GM11168 (cell line): ENCODE data around the gene FBLIM1.

ENCODE experiments used
- in situ Hi-C: fragments of 300-500 bp; cut with MboI; formaldehyde crosslinking; loops from one replicate; pipeline ENCODE4 v1.12.0; 2022; ENCODE audit warnings: low sequenced_read_pairs; ENCODE audit not compliant: unreplicated experiment

Gene FBLIM1, protein sequence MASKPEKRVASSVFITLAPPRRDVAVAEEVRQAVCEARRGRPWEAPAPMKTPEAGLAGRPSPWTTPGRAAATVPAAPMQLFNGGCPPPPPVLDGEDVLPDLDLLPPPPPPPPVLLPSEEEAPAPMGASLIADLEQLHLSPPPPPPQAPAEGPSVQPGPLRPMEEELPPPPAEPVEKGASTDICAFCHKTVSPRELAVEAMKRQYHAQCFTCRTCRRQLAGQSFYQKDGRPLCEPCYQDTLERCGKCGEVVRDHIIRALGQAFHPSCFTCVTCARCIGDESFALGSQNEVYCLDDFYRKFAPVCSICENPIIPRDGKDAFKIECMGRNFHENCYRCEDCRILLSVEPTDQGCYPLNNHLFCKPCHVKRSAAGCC

DNA sequence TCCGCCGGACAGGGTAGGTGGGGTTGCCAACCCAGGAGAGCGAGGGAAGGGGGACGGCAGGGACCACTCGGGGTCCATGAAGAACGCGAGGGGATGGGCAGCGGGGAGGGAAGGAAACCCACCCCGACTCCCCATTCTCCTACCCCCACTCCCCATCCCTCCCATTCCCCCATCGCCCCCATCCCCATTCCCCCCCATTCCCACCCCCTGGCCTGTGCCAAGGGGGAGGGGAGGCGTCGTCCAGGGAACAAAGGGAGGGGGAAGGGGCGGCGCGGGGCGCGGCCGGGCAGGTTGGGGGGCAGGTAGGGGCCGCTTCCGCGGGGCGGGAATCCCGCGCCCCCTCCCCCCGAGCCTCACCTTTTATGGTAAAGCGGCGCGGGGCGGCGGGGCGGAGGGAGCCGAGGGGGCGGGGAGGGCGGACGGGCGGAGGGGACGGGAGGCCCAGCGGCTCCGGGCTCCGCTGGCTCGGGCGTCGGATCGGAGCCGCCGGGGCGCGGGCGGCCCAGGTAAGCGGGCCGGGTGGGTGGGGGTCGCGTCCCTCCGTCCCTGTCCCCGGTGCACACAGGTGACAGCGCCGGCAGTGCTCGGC is at the start of gene FBLIM1:
FBLIM1 (plus strand) TSS at position 453 of the 589 bp plus-strand sequence. CDS start 6,189 bp downstream, outside the sequence.
- in situ Hi-C loops: no loop called here

DNA sequence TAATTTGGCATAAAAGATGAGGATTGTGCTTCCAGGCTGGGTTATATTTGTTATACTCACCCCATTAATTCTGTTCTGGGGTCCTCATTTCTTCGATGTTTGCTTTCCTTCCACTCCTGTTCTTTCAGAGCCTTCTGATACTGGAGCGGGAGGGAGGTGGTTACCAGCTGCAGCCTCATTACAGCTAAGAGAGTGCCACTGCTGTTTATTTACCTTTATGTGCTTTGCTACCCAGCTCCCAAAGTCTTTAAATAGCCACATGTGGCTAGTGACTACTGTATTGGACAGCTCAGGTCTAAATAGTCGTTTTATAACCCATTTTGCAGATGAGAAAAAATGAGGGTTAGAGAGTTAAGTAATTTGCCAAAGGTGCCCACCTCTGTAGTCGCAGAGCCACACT is 49.4 kb upstream of the FBLIM1 start:
- in situ Hi-C loops: no loop called here

DNA sequence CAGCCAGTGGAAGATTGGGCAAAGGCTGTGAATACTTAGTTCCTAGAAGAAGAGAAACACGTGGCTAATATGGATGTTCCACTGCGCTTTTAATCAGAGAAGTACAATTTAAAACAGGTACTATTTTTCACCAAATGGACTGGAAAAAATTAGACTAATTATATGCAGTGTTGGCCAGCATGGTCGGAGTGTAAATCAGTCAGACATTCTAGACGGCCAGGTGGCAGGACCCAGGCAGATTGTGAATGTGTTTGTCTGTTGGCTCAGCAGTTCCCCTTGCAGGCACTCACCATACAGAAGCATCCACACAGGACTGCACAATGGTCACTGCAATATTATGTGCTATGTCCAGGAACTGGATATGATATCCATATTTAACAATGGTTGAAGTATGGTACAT is 46.4 kb upstream of the FBLIM1 start:
- in situ Hi-C loops: no loop called here

DNA sequence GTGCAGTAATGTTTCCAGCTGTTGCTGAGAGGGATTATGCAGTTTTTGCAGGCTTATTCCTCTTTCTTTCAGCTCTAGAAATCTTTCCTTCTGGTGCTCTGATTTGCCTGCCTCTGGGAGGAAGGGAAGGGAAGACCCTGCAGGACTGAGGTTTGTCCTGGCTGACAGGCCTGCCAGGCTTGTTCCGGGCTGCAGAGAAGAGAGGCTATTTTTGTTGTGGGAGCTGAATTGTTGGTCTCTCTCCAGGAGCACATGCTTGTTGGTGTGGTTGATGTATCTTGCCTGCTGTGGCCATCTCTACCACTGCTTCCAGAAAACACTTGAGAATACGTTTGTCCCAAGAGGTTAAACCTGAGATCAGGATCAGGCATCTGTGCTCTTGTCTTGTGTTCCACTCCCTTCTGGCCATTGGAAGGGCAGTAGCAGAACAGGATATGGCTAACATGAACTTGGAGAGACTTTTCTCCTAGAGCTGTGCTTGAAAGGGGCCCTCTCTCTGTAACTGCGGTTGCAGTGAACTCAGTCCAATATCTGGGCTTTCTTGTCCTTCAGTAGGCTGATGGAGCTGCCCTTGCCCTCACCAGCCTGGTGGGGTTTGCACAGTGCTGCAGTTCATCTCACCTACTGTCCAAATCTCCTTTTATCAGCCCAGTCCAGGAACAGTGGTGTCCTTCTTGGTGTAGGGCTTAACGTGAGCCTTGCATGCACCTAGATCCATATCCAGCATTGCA is 44.0 kb upstream of the FBLIM1 start:
- in situ Hi-C loops: no loop called here

DNA sequence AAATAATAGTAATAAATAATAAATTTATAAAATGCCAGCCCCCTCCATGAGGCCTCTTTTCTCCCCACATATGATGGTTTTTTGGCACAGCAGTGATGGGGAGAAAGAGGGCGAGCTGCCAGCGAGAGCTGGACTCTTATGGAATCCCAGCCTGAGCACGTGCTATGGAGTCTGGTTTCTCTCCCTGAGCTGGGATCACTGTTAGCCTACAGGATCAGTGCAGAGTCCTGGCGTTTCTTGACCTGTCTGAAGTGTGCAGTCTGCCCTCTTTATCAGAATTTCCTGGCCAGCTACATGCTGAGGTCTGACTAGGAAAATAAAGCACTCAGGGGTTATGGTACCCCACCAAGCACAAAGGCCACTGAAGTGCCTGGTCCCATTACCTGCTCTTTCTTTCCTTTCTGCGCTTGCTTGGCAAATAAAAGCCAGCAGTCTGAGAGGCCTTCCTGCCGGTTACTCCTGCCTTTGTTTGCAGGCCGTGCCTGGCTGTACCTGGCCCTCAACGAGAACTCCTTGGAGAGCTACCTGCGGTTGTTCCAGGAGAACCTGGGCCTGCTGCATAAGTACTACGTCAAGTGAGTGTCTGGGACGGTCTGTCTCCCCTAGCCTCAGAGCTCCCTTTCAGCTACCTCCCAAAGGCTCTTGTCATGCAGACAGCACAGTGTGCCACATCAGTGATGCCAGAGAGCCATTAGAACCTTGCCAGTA is 41.0 kb upstream of the FBLIM1 start:
- in situ Hi-C loops: no loop called here

DNA sequence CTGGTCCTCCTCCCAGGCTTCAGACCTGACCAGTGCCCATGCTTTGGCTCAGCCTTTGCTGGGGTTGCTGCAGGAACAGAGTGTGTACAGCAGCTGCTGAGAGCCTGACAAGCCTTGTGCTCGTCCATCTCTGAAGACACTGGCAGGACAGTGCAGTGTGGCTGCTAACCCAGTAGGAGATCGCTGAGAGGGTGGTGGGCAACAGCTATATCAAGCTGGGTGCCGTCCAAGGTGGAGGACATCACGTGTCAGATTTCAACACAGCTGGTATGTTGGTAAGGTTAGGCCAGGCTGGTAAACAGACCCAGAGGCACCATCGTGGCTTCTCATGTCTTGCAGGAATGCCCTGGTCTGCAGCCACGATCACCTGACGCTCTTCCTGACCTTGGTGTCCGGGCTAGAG is 40.4 kb upstream of the FBLIM1 start:
- in situ Hi-C loops: no loop called here

DNA sequence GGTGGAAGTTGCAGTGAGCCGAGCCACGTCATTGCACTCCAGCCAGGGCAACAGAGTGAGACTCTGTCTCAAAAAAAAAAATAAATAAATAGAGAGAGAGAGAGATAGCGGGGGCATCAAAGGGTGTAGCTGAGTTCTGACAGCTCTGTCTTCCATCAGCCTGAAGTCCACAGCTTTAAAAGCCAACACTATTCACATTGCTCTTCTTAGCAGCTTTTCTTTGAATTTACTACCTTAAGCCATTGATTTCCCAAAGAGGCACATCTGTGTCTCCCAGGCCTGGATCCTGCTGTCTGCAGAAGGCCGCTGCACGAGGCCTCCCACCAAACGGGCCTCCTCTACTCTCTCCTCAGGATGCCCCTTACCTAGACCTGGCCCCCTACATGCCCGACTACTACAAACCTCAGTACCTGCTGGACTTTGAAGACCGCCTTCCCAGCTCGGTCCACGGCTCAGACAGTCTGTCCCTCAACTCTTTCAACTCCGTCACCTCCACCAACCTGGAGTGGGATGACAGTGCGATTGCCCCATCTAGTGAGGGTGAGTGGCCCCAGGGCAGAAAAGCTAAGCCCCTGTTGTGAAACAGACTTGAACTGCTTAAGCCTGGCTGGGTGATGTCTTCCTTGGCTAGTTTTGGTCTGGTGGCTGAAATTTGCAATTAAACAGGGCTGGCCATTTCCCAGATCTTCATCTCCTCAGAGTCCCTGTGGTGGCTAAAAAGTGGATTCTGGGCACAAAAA is 39.0 kb upstream of the FBLIM1 start:
- in situ Hi-C loops: no loop called here

DNA sequence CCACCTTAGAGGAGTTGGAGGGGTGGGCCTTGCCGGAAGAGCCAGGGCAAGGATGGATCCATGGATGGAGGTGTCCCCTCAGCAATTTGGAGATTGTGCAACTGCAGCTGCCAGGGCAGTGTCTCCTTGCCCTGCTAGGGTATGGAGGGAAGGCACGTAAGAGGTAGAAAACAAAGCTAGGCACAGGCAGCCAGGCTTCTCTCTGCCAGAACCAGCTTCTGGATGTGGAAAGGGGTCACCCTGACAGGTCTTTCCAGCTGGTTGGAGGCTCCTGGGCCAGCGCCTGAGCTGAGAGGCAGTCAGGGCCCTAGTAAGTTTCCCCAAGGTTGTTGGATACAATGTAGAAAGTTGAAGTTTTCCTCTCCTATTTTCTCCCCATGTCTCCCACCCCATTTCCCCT is 37.7 kb upstream of the FBLIM1 start:
- in situ Hi-C loops: no loop called here

DNA sequence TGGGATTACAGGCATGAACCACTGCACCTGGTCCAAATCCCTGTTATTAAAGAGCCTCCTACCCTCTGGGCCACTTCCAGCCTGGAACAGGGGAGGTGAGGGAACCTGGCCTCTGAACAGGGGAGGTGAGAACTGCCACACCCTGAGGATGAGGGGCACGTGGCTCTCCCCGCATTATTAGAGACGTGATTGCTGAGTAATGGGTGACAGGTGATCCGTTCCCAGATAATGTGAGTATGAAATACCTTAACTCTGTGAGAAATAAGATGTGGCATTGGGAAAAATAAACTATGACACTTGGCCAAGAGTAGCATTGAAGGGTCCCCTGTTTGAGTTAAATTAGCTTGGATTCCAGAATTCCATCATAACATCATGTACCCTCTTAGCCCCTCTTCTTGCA is 36.2 kb upstream of the FBLIM1 start:
- in situ Hi-C loops: no loop called here

DNA sequence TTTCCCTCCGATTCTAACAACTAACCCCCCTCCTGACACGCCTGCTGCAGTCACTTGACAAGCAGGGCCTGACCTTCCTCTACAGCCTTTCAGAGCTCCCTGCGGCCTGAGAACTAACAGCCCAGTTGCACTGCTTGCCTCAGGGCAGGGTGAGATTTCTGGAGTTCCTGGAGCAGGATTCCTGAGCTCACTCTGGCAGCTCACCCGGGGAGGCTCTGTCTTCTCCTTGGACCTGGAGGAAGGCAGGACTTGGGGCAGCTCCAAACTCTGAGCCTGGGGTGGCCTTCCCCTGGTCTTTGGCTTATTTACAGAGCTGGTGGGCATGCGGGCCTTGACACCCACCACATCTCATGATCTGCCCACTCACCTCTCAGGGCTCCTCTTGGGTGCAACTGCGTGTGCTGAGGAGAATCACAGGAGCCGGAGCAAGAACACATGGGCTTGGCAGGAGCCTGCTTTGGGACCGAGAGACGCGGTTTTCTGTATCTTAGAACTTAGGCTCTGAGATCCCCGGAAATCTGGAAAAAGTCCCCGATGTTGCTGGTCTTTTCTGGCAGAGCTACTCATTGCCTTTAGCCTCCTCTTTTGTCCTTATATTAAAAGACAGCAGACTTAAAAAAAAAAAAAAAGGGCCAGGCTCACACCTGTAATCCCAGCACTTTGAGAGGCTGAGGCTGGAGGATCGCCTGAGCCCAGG is 35.6 kb upstream of the FBLIM1 start:
- in situ Hi-C loops: no loop called here

DNA sequence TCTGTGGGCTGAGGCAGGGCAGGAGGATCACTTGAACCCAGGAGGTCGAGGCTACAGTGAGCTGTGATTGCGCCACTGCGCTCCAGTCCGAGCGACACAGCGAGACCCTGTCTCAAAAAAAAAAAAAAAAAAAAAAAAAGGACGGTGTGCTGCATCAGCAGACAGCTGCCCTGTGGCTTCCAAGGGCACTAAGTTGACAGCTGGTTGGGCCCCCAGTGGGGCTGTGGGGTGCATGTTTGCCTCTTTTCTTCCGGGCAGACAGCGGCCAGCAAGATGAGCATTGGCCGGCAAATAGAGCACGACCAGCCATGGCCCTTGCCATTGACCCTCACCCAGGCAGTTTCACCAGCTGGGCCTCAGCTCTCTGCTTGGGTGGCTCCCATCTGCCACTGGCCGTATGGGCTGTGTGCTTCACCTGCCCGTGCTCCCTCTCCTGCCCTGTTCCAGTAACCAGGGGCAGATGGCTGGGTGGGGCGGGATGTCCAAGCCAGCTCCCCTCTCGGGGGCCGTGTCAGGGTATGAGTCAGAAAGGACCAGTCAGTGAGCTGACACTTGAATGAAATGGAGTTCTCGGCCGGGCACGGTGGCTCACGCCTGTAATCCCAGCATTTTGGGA is 34.9 kb upstream of the FBLIM1 start:
- in situ Hi-C loops: no loop called here

DNA sequence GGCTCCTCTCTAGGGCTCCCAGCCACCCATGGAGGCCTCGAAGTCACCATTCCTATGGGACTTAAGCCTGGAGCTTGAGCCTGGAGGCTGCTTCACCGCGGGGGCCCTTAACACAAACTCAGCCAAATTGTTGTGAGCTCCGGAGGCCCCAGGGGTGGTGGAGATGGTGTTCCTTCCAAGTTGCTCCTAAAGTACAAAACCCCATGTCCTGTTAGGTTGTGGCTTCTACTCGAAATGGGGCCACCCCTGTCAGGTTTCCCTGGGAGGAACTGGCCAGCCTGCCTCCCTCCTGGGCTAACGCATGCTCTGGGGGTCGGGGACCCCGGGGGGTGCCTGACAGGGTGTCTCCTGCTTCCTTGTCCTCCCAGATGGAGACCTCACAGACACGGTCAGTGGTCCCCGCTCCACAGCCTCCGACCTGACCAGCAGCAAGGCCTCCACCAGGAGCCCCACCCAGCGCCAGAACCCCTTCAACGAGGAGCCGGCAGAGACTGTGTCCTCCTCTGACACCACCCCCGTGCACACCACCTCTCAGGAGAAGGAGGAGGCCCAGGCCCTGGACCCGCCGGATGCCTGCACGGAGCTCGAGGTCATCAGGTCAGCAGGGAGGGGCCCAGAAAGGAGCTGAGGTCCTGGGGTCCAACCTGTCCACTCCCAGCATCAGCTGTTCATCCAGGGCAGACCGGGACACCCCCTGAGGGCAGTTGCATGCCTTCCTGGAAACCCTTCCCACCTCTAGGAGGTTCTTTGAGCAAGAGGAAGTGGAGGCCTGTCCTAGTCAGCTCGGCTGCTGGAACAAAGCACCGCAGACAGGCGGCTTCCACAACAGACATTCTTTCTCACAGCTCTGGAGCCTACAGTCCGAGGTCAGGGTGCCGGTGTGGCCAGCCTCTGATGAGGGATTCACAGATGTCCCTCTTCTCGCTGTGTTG is 33.4 kb upstream of the FBLIM1 start:
- in situ Hi-C loops: no loop called here

DNA sequence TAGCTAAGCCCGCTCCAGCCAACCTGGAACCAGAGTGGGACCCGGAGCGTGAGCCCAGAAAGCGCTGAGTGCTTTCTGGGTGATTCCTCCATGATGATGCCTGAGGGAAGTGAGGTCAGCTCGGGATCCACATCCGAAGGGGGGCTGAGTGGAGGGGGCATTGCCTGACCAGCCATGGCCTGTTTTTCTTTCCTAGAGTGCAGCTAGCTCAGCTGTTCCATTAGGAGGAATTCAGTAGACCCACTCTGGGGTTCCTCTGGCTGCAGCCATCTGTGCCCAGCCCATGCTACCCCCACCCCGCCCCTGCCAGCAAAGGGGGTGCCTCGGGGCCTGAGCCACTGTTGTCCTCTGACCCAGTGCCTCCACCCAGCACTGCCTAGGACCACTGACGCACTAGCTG is 32.1 kb upstream of the FBLIM1 start:
- in situ Hi-C loops: no loop called here

DNA sequence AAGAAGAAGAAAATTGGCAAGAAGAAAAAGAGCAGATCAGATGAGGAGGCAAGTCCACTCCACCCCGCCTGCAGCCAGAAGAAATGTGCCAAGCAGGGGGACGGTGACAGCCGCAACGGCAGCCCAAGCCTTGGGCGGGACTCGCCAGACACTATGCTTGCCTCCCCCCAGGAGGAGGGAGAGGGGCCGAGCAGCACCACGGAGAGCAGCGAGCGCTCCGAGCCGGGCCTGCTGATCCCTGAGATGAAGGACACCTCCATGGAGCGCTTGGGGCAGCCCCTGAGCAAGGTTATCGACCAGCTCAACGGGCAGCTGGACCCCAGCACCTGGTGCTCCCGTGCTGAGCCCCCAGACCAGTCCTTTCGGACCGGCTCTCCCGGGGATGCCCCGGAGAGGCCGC is 31.6 kb upstream of the FBLIM1 start:
- in situ Hi-C loops: no loop called here

DNA sequence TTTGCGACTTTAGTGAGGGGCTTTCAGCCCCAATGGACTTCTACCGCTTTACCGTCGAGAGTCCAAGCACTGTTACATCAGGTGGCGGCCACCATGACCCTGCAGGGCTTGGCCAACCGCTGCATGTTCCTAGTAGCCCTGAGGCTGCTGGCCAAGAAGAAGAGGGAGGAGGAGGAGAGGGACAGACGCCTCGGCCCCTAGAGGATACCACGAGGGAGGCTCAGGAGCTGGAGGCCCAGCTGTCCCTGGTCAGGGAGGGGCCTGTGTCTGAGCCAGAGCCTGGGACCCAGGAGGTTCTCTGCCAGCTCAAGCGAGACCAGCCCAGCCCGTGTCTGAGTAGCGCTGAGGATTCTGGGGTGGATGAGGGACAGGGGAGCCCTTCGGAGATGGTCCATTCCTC is 31.2 kb upstream of the FBLIM1 start:
- in situ Hi-C loops: no loop called here

DNA sequence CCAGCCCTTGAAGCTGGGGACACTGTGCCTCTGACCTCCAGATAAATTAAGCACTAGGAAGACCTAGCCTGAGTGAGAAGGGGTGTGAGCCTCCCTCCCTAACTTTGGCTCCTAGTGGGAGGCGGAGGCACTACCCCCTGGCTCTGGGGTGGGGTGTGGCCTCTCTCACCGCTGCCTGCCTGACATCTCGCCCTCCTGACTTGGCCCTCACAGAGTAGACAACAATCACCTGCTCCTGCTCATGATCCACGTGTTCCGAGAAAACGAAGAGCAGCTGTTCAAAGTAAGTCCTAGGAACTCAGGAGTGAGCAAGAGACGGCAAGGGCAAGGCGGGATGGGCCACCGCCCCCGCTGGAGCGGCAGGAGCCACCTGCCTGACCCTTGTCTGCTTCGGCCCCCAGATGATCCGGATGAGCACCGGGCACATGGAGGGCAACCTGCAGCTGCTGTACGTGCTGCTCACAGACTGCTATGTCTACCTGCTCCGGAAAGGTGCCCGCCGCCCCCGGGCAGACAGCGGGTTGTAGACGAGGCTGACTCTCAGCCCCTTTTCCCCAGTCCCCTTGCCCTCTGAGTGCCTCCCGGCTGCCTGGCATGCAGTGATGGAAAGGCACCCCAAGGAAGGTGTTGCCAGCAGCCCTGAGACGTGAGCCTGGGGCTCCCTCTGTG is 30.6 kb upstream of the FBLIM1 start:
- in situ Hi-C loops: no loop called here

DNA sequence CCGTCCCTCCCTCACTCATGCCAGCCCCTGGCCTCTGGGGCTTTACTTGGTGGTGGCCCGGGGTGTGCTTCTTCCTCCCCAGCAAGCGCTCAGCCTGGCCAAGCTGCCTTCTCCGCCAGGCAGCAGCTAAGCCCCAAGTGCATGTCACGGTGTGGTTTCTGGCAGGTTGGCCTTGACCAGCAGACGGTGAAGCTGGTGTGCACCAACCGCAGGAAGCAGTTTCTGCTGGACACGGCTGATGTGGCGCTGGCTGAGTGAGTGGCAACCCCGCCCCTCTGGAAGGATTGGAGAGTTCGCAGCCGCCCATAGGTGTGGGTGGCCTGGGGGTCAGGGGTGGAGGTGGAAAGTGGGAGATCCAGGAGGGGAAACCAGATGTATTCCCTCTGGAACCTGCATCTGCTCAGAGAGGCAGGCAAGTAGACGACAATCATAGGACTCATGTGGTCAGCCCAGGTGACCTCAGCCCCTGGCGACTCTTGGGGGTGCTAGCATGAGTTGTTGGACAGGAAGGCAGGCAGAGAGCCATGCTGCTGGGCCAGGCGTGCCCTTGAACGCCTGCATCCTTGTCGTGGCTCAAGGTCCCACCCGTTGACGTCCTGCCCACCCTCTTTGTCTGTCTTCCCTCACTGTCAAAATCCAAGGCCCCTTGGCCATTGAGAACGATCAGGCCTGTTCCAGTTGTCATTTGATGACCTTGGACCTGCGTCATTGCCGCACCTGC is 29.5 kb upstream of the FBLIM1 start:
- in situ Hi-C loops: no loop called here
